ENCODE results near the gene NUDT8. TPM values are rescaled to one million over a fixed set of nuclear protein-coding genes. Genes with fewer than 3 reads are reported as not detected.

Gene NUDT8
- total and polyA plus RNA-seq, 2 of the 8 experiments (the other 6 are each of a cell fraction or from before 2014, with no cell fraction given), result 7.2 to 8.3 TPM

- TF ChIP-seq CHD7 (IDR thresholded peaks at IDR 0.05; ENCODE audit: insufficient replicate concordance, low read length), result no peak
- TF ChIP-seq CBX8 (IDR thresholded peaks at IDR 0.05; ENCODE audit: borderline replicate concordance, low read depth, low read length), result no peak
- no peak for TF ChIP-seq POLR2A (IDR thresholded peaks at IDR 0.05; ENCODE audit: control extremely low read depth in 1 of 2, low read depth in 2 of 2, low read length in 2 of 2)
- no peak for TF ChIP-seq NRF1 (IDR thresholded peaks at IDR 0.05; ENCODE audit: low read depth, low read length)
- TF ChIP-seq RNF2 (IDR thresholded peaks at IDR 0.05; ENCODE audit: borderline replicate concordance, low read depth, low read length, missing control alignments, poor library complexity, severe bottlenecking), result no peak
- TF ChIP-seq CTCF (IDR thresholded peaks at IDR 0.05; ENCODE audit: control extremely low read depth in 1 of 3, insufficient read depth in 1 of 3, low read depth in 1 of 3, low read length in 3 of 3), result no peak
Observed at GRCh38 chr11:67638535-67639437, 9.0 kb upstream of the NUDT8 start (continued).
